CD4-positive, CD25-positive, alpha-beta regulatory T cell (primary cell): ENCODE data around the gene KCNH8. TPM values are rescaled to one million over a fixed set of nuclear protein-coding genes. Genes with fewer than 3 reads are reported as not detected.
"Not testable (repeated sequence)": the region's sequence is repeated elsewhere in the genome, so short reads cannot be mapped to it uniquely, and the experiment has no call there.

Source experiments
- ATAC-seq, 2 donors: fragments of 150-1000 bp; cut with Tn5 transposase; one replicate each; pipeline ENCODE4 v1.10.0; 2021; ENCODE audit warnings: low read depth in 2 of 2, moderate number of reproducible peaks in 2 of 2, moderate library complexity in 1 of 2
- DNase-seq, 3 donors: peaks; one replicate each; pipeline versions ENCODE4 v3.0.0 to v3.0.0-alpha.2; 2012 to 2022; ENCODE audit warnings: mixed read lengths in 1 of 3
- H3K27ac ChIP-seq: one replicate; pipeline ENCODE4 v1.7.0; 2013; ENCODE audit warnings: mild to moderate bottlenecking, low read length; ENCODE audit not compliant: insufficient read depth, poor library complexity, severe bottlenecking
- H3K27me3 ChIP-seq: one replicate; pipeline ENCODE4 v1.7.0; 2013; ENCODE audit warnings: low read length; ENCODE audit not compliant: control insufficient read depth, insufficient read depth
- H3K36me3 ChIP-seq: one replicate; pipeline ENCODE4 v1.7.0; 2013; ENCODE audit warnings: mild to moderate bottlenecking, low read length, moderate library complexity; ENCODE audit not compliant: control insufficient read depth, insufficient read depth
- H3K4me1 ChIP-seq: 2 replicates; pipeline ENCODE4 v1.7.0; 2013; ENCODE audit warnings: mild to moderate bottlenecking, low read length; ENCODE audit not compliant: insufficient read depth, control insufficient read depth, poor library complexity, severe bottlenecking
- H3K4me3 ChIP-seq: one replicate; pipeline ENCODE4 v1.7.0; 2013; ENCODE audit warnings: low read depth, mild to moderate bottlenecking, low read length, moderate library complexity
- H3K9me3 ChIP-seq, 2 experiments: 1 replicate in 1 of 2; 2 replicates in 1 of 2; pipeline ENCODE4 v1.7.0; 2013; ENCODE audit warnings: low read length in 2 of 2, mild to moderate bottlenecking in 1 of 2, moderate library complexity in 1 of 2; ENCODE audit not compliant: control insufficient read depth in 2 of 2
- H3K27ac Mint-ChIP-seq, 3 donors: one replicate each; pipeline ENCODE4 v1.8.0; 2020 to 2022; ENCODE audit warnings: mild to moderate bottlenecking in 3 of 3, mixed read lengths in 3 of 3, moderate library complexity in 2 of 3
- H3K27me3 Mint-ChIP-seq: one replicate; pipeline ENCODE4 v1.8.0; 2022; ENCODE audit warnings: mild to moderate bottlenecking, mixed read lengths
- H3K36me3 Mint-ChIP-seq: one replicate; pipeline ENCODE4 v1.8.0; 2020; ENCODE audit warnings: mixed read lengths
- H3K4me1 Mint-ChIP-seq, 4 donors: one replicate each; pipeline ENCODE4 v1.8.0; 2020 to 2022; ENCODE audit warnings: mixed read lengths in 4 of 4, mild to moderate bottlenecking in 1 of 4
- H3K4me3 Mint-ChIP-seq, 4 donors: one replicate each; pipeline ENCODE4 v1.8.0; 2020 to 2022; ENCODE audit warnings: mild to moderate bottlenecking in 4 of 4, mixed read lengths in 4 of 4, moderate library complexity in 3 of 4
- H3K9me3 Mint-ChIP-seq, 7 donors: one replicate each; pipeline ENCODE4 v1.8.0; 2020 to 2022; ENCODE audit warnings: mixed read lengths in 7 of 7, mild to moderate bottlenecking in 3 of 7, moderate library complexity in 2 of 7
- polyA plus RNA-seq, 4 donors: library from polyadenylated mRNA; unstranded; fragments of 300-500 nt; fragmentation: Illumina TruSeq; gene quantifications; one replicate each; pipeline ENCODE4 v1.2.3, GENCODE V29; 2021
- total RNA-seq: library from RNA; stranded (reverse); gene quantifications from one replicate; pipeline ENCODE4 v1.2.3, GENCODE V29; 2022

The KCNH8 gene
- total and polyA plus RNA-seq, 5 donors from 2014 or later = 0.17 TPM; not detected in 4

GRCh38 chr3:19215427-19215826, 67.1 kb downstream of the KCNH8 start:
- Mint-ChIP-seq H3K27ac (no peak overlapping the region), H3K27me3 (no peaks in the 10 kb centered on the region), H3K4me1 (no peaks in the 10 kb centered on the region), H3K36me3 (no peaks in the 10 kb centered on the region), H3K4me3 (no peak overlapping the region), H3K9me3 (peaks cover 0 to 2% (median 0%) of the 10 kb centered on the region in 7 donors)
- H3K4me1 ChIP-seq = no peaks in the 10 kb centered on the region
- no peaks in the 10 kb centered on the region for H3K9me3 ChIP-seq
- no peak overlapping the region for H3K27ac ChIP-seq
- no peak for DNase-seq
- H3K4me3 ChIP-seq = no peak overlapping the region
- H3K27me3 ChIP-seq = no peaks in the 10 kb centered on the region
- H3K36me3 ChIP-seq = no peaks in the 10 kb centered on the region
- ATAC-seq = no peak

GRCh38 chr3:19216669-19217337, 68.5 kb downstream of the KCNH8 start:
- H3K27ac ChIP-seq = no peak overlapping the region
- H3K36me3 Mint-ChIP-seq = no peaks in the 10 kb centered on the region
- H3K4me1 ChIP-seq = no peaks in the 10 kb centered on the region
- H3K4me1 Mint-ChIP-seq = no peaks in the 10 kb centered on the region
- peaks cover 0 to 2% (median 0%) of the 10 kb centered on the region in 7 donors for H3K9me3 Mint-ChIP-seq
- no peaks in the 10 kb centered on the region for H3K9me3 ChIP-seq
- DNase-seq (no peak), ATAC-seq (no peak)
- H3K36me3 ChIP-seq = no peaks in the 10 kb centered on the region
- no peaks in the 10 kb centered on the region for H3K27me3 Mint-ChIP-seq
- H3K4me3 Mint-ChIP-seq = no peak overlapping the region
- no peak overlapping the region for H3K4me3 ChIP-seq
- no peaks in the 10 kb centered on the region for H3K27me3 ChIP-seq
- H3K27ac Mint-ChIP-seq = no peak overlapping the region

DNA sequence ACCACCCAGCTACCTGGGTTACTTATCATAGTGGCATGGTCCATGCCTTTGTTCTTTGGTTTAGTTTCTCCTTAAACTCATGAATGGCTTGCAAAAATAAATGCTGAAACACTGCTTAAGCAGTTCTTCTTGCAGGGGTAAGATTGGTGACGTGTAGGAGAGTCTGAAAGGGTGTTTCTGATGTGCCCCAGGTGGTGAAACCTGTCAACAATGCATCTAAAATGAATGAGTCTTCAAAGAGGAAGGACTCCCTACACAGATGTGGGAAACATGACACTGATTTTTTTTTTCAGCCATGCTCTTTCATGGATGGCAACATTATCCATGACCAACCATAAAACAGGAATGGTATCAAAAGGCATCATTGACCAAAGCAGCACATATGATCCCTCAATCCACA, 72.0 kb downstream of the KCNH8 start:
- no peaks in the 10 kb centered on the region for H3K4me1 ChIP-seq
- no peaks in the 10 kb centered on the region for H3K36me3 ChIP-seq
- Mint-ChIP-seq H3K4me3 (no peak overlapping the region), H3K4me1 (no peaks in the 10 kb centered on the region), H3K36me3 (no peaks in the 10 kb centered on the region), H3K27ac (no peak overlapping the region), H3K27me3 (no peaks in the 10 kb centered on the region), H3K9me3 (peaks cover 0 to 3% (median 0%) of the 10 kb centered on the region in 7 donors)
- no peaks in the 10 kb centered on the region for H3K9me3 ChIP-seq
- H3K27ac ChIP-seq = no peak overlapping the region
- no peaks in the 10 kb centered on the region for H3K27me3 ChIP-seq
- no peak overlapping the region for H3K4me3 ChIP-seq
- DNase-seq (no peak), ATAC-seq (no peak)

DNA sequence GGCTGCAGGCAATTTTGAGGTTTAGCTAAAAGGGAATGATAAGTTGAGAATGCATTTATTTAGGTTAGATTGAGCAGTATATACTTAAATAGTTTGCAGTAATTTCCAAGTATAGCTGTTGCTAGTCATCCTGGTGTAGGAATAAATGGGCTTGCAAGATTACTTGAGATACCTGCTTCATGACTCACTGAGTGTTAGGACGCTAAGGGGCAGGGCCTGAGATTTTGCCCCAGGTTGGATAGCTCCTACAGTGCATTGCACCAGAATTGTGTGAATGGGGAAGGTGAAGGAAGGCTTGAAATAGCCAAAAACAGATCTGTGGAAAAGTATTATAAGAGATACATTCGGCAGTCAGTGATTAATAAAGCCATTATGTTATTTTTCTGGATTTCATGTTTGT, 72.8 kb downstream of the KCNH8 start:
- H3K27me3 Mint-ChIP-seq = no peaks in the 10 kb centered on the region
- Histone ChIP-seq H3K9me3 (no peaks in the 10 kb centered on the region), H3K27ac (no peak overlapping the region), H3K36me3 (no peaks in the 10 kb centered on the region), H3K4me1 (no peaks in the 10 kb centered on the region), H3K27me3 (no peaks in the 10 kb centered on the region), H3K4me3 (no peak overlapping the region)
- H3K4me3 Mint-ChIP-seq = no peak overlapping the region
- ATAC-seq (no peak), DNase-seq (no peak)
- peaks cover 0 to 3% (median 0%) of the 10 kb centered on the region in 7 donors for H3K9me3 Mint-ChIP-seq
- no peaks in the 10 kb centered on the region for H3K4me1 Mint-ChIP-seq
- H3K27ac Mint-ChIP-seq = no peak overlapping the region
- no peaks in the 10 kb centered on the region for H3K36me3 Mint-ChIP-seq

DNA sequence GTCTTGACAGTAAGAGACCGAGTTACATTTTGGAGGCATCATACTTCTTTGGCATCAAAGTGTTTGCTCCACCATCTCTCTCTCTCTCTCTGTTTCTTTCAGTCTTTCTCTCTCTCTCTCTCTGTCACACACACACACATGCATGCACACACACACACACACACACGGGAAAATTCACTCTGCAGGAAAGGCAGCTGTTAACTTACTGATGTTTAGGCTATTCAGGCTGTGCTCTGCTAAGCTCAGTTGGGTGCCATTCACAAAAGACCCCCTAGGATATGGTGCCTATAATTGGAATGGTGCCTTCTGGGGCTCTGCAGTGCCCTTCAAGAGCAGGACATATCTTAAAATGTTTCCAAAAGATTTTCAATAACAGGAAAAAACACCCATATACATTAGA, 78.2 kb downstream of the KCNH8 start:
- H3K4me3 ChIP-seq = no peak overlapping the region
- no peak overlapping the region for H3K27ac ChIP-seq
- H3K9me3 ChIP-seq = no peaks in the 10 kb centered on the region
- Mint-ChIP-seq H3K4me1 (no peaks in the 10 kb centered on the region), H3K4me3 (peak overlapping the region in 1 of 4 donors; percentile 13), H3K27me3 (no peaks in the 10 kb centered on the region), H3K36me3 (no peaks in the 10 kb centered on the region), H3K27ac (peak overlapping the region in 1 of 3 donors; percentile 15), H3K9me3 (peaks cover 0 to 3% (median 0%) of the 10 kb centered on the region in 7 donors)
- DNase-seq = no peak
- no peaks in the 10 kb centered on the region for H3K27me3 ChIP-seq
- no peak for ATAC-seq
- H3K36me3 ChIP-seq = no peaks in the 10 kb centered on the region
- H3K4me1 ChIP-seq = no peaks in the 10 kb centered on the region

DNA sequence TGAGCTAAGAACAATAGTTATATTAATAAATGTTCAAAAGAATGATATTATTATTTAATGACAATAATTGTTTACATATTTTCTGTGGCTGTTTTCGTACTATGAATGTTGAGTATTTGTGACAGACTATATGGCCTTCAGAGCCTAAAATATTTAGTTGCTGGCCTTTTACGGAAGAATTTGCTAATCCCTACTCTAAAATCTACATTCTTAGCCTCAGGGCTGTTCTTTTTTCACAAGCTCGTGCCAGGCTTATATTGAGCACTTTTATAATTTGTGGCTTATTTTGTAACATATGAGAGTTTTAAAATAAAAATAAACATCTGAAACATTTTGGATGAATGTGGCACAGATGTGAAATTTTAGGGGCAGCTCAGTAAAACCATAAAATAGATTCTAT, 79.9 kb downstream of the KCNH8 start:
- Histone ChIP-seq H3K4me1 (no peaks in the 10 kb centered on the region), H3K4me3 (no peak overlapping the region), H3K27ac (no peak overlapping the region), H3K27me3 (no peaks in the 10 kb centered on the region), H3K36me3 (no peaks in the 10 kb centered on the region), H3K9me3 (no peaks in the 10 kb centered on the region)
- Mint-ChIP-seq H3K27me3 (no peaks in the 10 kb centered on the region), H3K9me3 (peaks cover 0 to 3% (median 0%) of the 10 kb centered on the region in 7 donors), H3K4me3 (no peak overlapping the region), H3K4me1 (no peaks in the 10 kb centered on the region), H3K36me3 (no peaks in the 10 kb centered on the region), H3K27ac (no peak overlapping the region)
- ATAC-seq (no peak), DNase-seq (no peak)

- no peaks in the 10 kb centered on the region for H3K27me3 Mint-ChIP-seq
- no peaks in the 10 kb centered on the region for H3K36me3 Mint-ChIP-seq
- H3K4me3 ChIP-seq = no peak overlapping the region
- ATAC-seq (no peak), DNase-seq (no peak)
- no peak overlapping the region for H3K27ac ChIP-seq
- no peaks in the 10 kb centered on the region for H3K27me3 ChIP-seq
- H3K4me1 ChIP-seq = no peaks in the 10 kb centered on the region
- H3K9me3 ChIP-seq = no peaks in the 10 kb centered on the region
- no peaks in the 10 kb centered on the region for H3K4me1 Mint-ChIP-seq
- no peak overlapping the region for H3K27ac Mint-ChIP-seq
- H3K9me3 Mint-ChIP-seq = peaks cover 0 to 3% (median 0%) of the 10 kb centered on the region in 7 donors
- no peak overlapping the region for H3K4me3 Mint-ChIP-seq
- no peaks in the 10 kb centered on the region for H3K36me3 ChIP-seq
Observed at GRCh38 chr3:19229086-19229485, 80.8 kb downstream of the KCNH8 start.

- H3K9me3 ChIP-seq, DNase-seq, H3K27me3 ChIP-seq, H3K27me3 Mint-ChIP-seq, H3K36me3 Mint-ChIP-seq, ATAC-seq, H3K4me1 ChIP-seq, H3K9me3 Mint-ChIP-seq, H3K4me3 ChIP-seq, H3K4me3 Mint-ChIP-seq, H3K4me1 Mint-ChIP-seq, H3K27ac ChIP-seq, H3K36me3 ChIP-seq: not testable (repeated sequence)
- H3K27ac Mint-ChIP-seq = peak overlapping the region in 1 of 3 donors; percentile 86
Observed at GRCh38 chr3:19229881-19230280, 81.6 kb downstream of the KCNH8 start.
